Measurements from ENCODE around the gene AAMDC. TPM values are rescaled to one million over a fixed set of nuclear protein-coding genes. Genes with fewer than 3 reads are reported as not detected.

Gene AAMDC
- polyA plus RNA-seq, 1 donor from 2014 or later: 9.7 TPM

GRCh38 chr11:77882396-77882795 lies 61.5 kb downstream of the AAMDC start:
- Histone ChIP-seq H3K79me2 (replicated peaks; ENCODE audit: insufficient read depth, low read length) (no peaks in the 10 kb centered on the region), H3K9me2 (ENCODE audit: insufficient read depth, low read length) (no peaks in the 10 kb centered on the region), H3K27me3 (ENCODE audit: insufficient read depth, low read depth, low read length) (no peaks in the 10 kb centered on the region), H3K36me3 (ENCODE audit: insufficient read depth, low read length) (no peaks in the 10 kb centered on the region), H4K20me1 (ENCODE audit: insufficient read depth) (no peaks in the 10 kb centered on the region), H3K9me3 (ENCODE audit: low read length) (no peaks in the 10 kb centered on the region), H3K4me3 (ENCODE audit: low read length) (no peak overlapping the region), H3F3A (ENCODE audit: insufficient read depth, low read length, poor library complexity, severe bottlenecking) (no peaks in the 10 kb centered on the region), H3K9ac (ENCODE audit: low read length) (no peak overlapping the region), H3K27ac (ENCODE audit: low read length) (no peak overlapping the region), H3K4me2 (ENCODE audit: low read length) (no peak overlapping the region), H2AFZ (ENCODE audit: low read depth, low read length) (no peak overlapping the region)
- TF ChIP-seq POLR2AphosphoS5 (IDR thresholded peaks at IDR 0.05): no peak
- TF ChIP-seq CTCF (IDR thresholded peaks at IDR 0.05; ENCODE audit: poor library complexity, severe bottlenecking): no peak
- TF ChIP-seq SMC3 (conservative IDR thresholded peaks at IDR 0.05; ENCODE audit: poor library complexity): no peak
- TF ChIP-seq TAF1 (IDR thresholded peaks at IDR 0.05; ENCODE audit: low read depth): no peak
- TF ChIP-seq EP300 (conservative IDR thresholded peaks at IDR 0.05; ENCODE audit: poor library complexity, severe bottlenecking): no peak
- no peak for TF ChIP-seq MXI1 (conservative IDR thresholded peaks at IDR 0.05; ENCODE audit: poor library complexity, severe bottlenecking)
- TF ChIP-seq REST (IDR thresholded peaks at IDR 0.05; ENCODE audit: borderline replicate concordance): no peak
- no peak for TF ChIP-seq RAD21 (conservative IDR thresholded peaks at IDR 0.05)
- no peak for TF ChIP-seq EZH2 (IDR thresholded peaks at IDR 0.05; ENCODE audit: borderline replicate concordance, insufficient read depth, low read length, poor library complexity, severe bottlenecking)

GRCh38 chr11:77883775-77884174 lies 62.8 kb downstream of the AAMDC start:
- Histone ChIP-seq H4K20me1 (ENCODE audit: insufficient read depth) (no peaks in the 10 kb centered on the region), H3K9me3 (ENCODE audit: low read length) (no peaks in the 10 kb centered on the region), H3K27ac (ENCODE audit: low read length) (no peak overlapping the region)

More at GRCh38 chr11:77883775-77884174, 62.8 kb downstream of the AAMDC start:
- TF ChIP-seq CTCF (IDR thresholded peaks at IDR 0.05; ENCODE audit: poor library complexity, severe bottlenecking): no peak
- no peak for TF ChIP-seq EZH2 (IDR thresholded peaks at IDR 0.05; ENCODE audit: borderline replicate concordance, insufficient read depth, low read length, poor library complexity, severe bottlenecking)
- TF ChIP-seq TAF1 (IDR thresholded peaks at IDR 0.05; ENCODE audit: low read depth): no peak
- TF ChIP-seq SMC3 (conservative IDR thresholded peaks at IDR 0.05; ENCODE audit: poor library complexity): no peak
- no peak for TF ChIP-seq POLR2AphosphoS5 (IDR thresholded peaks at IDR 0.05)
- TF ChIP-seq RAD21 (conservative IDR thresholded peaks at IDR 0.05): no peak
- no peak for TF ChIP-seq EP300 (conservative IDR thresholded peaks at IDR 0.05; ENCODE audit: poor library complexity, severe bottlenecking)
- TF ChIP-seq REST (IDR thresholded peaks at IDR 0.05; ENCODE audit: borderline replicate concordance): no peak
- no peak for TF ChIP-seq MXI1 (conservative IDR thresholded peaks at IDR 0.05; ENCODE audit: poor library complexity, severe bottlenecking)
- H3K9ac ChIP-seq (ENCODE audit: low read length): no peak overlapping the region
- H3F3A ChIP-seq (ENCODE audit: insufficient read depth, low read length, poor library complexity, severe bottlenecking): no peaks in the 10 kb centered on the region
- no peak overlapping the region for H3K4me2 ChIP-seq (ENCODE audit: low read length)
- no peak overlapping the region for H2AFZ ChIP-seq (ENCODE audit: low read depth, low read length)
- H3K36me3 ChIP-seq (ENCODE audit: insufficient read depth, low read length): no peaks in the 10 kb centered on the region
- H3K9me2 ChIP-seq (ENCODE audit: insufficient read depth, low read length): no peaks in the 10 kb centered on the region
- no peaks in the 10 kb centered on the region for H3K27me3 ChIP-seq (ENCODE audit: insufficient read depth, low read depth, low read length)
- H3K79me2 ChIP-seq (replicated peaks; ENCODE audit: insufficient read depth, low read length): no peaks in the 10 kb centered on the region
- H3K4me3 ChIP-seq (ENCODE audit: low read length): no peak overlapping the region

All from neural cell (in vitro differentiated cells).